Hepatocyte (in vitro differentiated cells): ENCODE results near the gene LUZP2. TPM values are rescaled to one million over a fixed set of nuclear protein-coding genes. Genes with fewer than 3 reads are reported as not detected.

Experiments used
- DNase-seq: peaks from one replicate; pipeline ENCODE4 v3.0.0-alpha.2; 2016; ENCODE audit warnings: low spot score
- H2AFZ ChIP-seq: fragments of 200-600 bp; sonication (generic); 2 replicates; pipeline ENCODE4 v1.6.0; 2016; ENCODE audit warnings: antibody characterized with exemption, mild to moderate bottlenecking
- H3K27ac ChIP-seq: fragments of 200-600 bp; sonication (generic); 2 replicates; pipeline ENCODE4 v1.5.1; 2016; ENCODE audit warnings: mild to moderate bottlenecking
- H3K27me3 ChIP-seq: fragments of 200-600 bp; sonication (generic); 2 replicates; pipeline ENCODE4 v1.6.1; 2016
- H3K36me3 ChIP-seq: fragments of 200-600 bp; sonication (generic); replicated peaks from 2 replicates; pipeline ENCODE4 v1.5.1; 2016; ENCODE audit warnings: low read depth; ENCODE audit not compliant: insufficient read depth
- H3K4me1 ChIP-seq: fragments of 200-600 bp; sonication (generic); 2 replicates; pipeline ENCODE4 v1.5.1; 2016; ENCODE audit warnings: mild to moderate bottlenecking, moderate library complexity; ENCODE audit not compliant: insufficient read depth
- H3K4me2 ChIP-seq: fragments of 200-600 bp; sonication (generic); 2 replicates; pipeline ENCODE4 v1.6.0; 2016
- H3K4me3 ChIP-seq: fragments of 200-600 bp; sonication (generic); 2 replicates; pipeline ENCODE4 v1.5.1; 2016; ENCODE audit warnings: mild to moderate bottlenecking
- H3K79me2 ChIP-seq: fragments of 200-600 bp; sonication (generic); 2 replicates; pipeline ENCODE4 v1.6.0; 2017; ENCODE audit warnings: mild to moderate bottlenecking
- H3K9me2 ChIP-seq: fragments of 200-600 bp; sonication (generic); replicated peaks from 2 replicates; pipeline ENCODE4 v1.6.0; 2017; ENCODE audit warnings: mild to moderate bottlenecking; ENCODE audit not compliant: insufficient read depth
- H3K9me3 ChIP-seq: fragments of 200-600 bp; sonication (generic); 2 replicates; pipeline ENCODE4 v1.5.1; 2016; ENCODE audit warnings: low read depth, mild to moderate bottlenecking
- H4K20me1 ChIP-seq: fragments of 200-600 bp; sonication (generic); 2 replicates; pipeline ENCODE4 v1.6.0; 2016; ENCODE audit warnings: mild to moderate bottlenecking; ENCODE audit not compliant: insufficient read depth, poor library complexity, severe bottlenecking
- CTCF ChIP-seq: fragments of 200-600 bp; sonication (generic); IDR thresholded peaks from 2 replicates; pipeline ENCODE4 v1.5.1; 2016; ENCODE audit warnings: antibody characterized with exemption, mild to moderate bottlenecking; ENCODE audit not compliant: poor library complexity
- EZH2 ChIP-seq: fragments of 200-600 bp; sonication (generic); IDR thresholded peaks from 2 replicates; pipeline ENCODE4 v1.6.1; 2016; ENCODE audit warnings: antibody characterized with exemption, mild to moderate bottlenecking, borderline replicate concordance
- EZH2phosphoT487 ChIP-seq: fragments of 200-600 bp; sonication (generic); IDR thresholded peaks from one replicate; pipeline ENCODE4 v1.6.1; 2018; ENCODE audit warnings: antibody characterized with exemption, mild to moderate bottlenecking, low read depth, moderate library complexity; ENCODE audit not compliant: unreplicated experiment, severe bottlenecking
- WGBS: methylation state at CpG from one replicate; pipeline ENCODE4 v1.1.6; 2016; ENCODE audit warnings: low lambda C conversion rate; ENCODE audit errors: missing lambda C conversion rate; 5-methylcytosine and 5-hydroxymethylcytosine counted together
- polyA plus RNA-seq: library from polyadenylated mRNA; unstranded; fragments of >200 nt; fragmentation: Nextera tagmentation; extraction: Ambion mirVana; gene quantifications from 2 replicates; pipeline ENCODE4 v1.2.1, GENCODE V29; 2016
- total RNA-seq: library from RNA; depleted of rRNA; stranded (reverse); fragments of >200 nt; gene quantifications from 2 replicates; pipeline ENCODE4 v1.2.3, GENCODE V29; 2014

Gene LUZP2
- total and polyA plus RNA-seq, 2 experiments from 2014 or later, result 2.2 to 7.9 TPM

- H3K36me3 ChIP-seq, result no peaks in the 10 kb centered on the region
- no peaks in the 10 kb centered on the region for H3K27me3 ChIP-seq
These were observed 129.1 kb downstream of the LUZP2 start for GRCh38 chr11:24625975-24626374.

DNA sequence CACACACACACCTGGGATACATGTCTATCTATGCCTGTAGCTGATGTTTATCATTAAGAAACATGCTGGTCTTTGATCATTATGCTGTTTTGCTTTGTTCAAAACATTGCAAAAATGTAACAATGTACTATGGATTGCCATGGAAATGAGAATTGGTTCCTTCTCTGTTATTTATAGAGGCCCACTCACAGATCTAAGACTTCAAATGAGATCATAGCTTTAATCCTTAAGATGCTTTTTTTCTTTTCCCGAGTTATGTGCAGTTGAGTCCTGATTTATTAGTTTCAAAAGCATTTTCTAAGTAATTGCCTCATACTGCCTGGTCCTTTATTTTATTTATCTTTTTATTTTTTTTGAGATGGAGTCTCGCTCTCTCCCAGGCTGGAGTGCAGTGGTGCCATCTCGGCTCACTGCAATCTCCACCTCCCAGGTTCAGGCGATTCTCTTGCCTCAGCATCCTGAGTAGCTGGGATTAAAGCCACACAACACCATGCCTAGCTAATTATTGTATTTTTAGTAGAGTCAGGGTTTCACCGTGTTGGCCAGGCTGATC, 131.4 kb downstream of the LUZP2 start:
- Histone ChIP-seq H3K27me3 (no peaks in the 10 kb centered on the region), H3K4me2 (no peak overlapping the region), H3K36me3 (no peaks in the 10 kb centered on the region), H4K20me1 (no peaks in the 10 kb centered on the region), H3K4me3 (no peak overlapping the region), H3K27ac (no peak overlapping the region), H3K79me2 (no peaks in the 10 kb centered on the region), H3K4me1 (no peaks in the 10 kb centered on the region), H2AFZ (no peak overlapping the region), H3K9me3 (no peaks in the 10 kb centered on the region), H3K9me2 (no peaks in the 10 kb centered on the region)
- TF ChIP-seq EZH2, result no peak
- TF ChIP-seq CTCF, result no peak
- TF ChIP-seq EZH2phosphoT487, result no peak
- 79% methylated on average over 5 of the region's 5 CpGs for WGBS
- DNase-seq, result no peak

More at GRCh38 chr11:24625975-24626374, 129.1 kb downstream of the LUZP2 start:
- WGBS, result 82% methylated on average over 1 of the region's 1 CpG
- Histone ChIP-seq H2AFZ (no peak overlapping the region), H3K27ac (no peak overlapping the region), H3K9me3 (no peaks in the 10 kb centered on the region), H3K9me2 (no peaks in the 10 kb centered on the region), H4K20me1 (no peaks in the 10 kb centered on the region), H3K79me2 (no peaks in the 10 kb centered on the region), H3K4me2 (no peak overlapping the region), H3K4me1 (no peaks in the 10 kb centered on the region), H3K4me3 (no peak overlapping the region)
- DNase-seq, result no peak
- no peak for TF ChIP-seq EZH2phosphoT487
- TF ChIP-seq EZH2, result no peak
- TF ChIP-seq CTCF, result no peak

- TF ChIP-seq CTCF (no peak), EZH2phosphoT487 (no peak), EZH2 (no peak)
- H4K20me1 ChIP-seq, result no peaks in the 10 kb centered on the region
- no peaks in the 10 kb centered on the region for H3K9me3 ChIP-seq
- no peak overlapping the region for H3K4me3 ChIP-seq
- H3K4me2 ChIP-seq, result no peak overlapping the region
- 77% methylated on average over 4 of the region's 4 CpGs for WGBS
- DNase-seq, result no peak
- no peaks in the 10 kb centered on the region for H3K27me3 ChIP-seq
- H3K79me2 ChIP-seq, result no peaks in the 10 kb centered on the region
- H3K27ac ChIP-seq, result no peak overlapping the region
- no peak overlapping the region for H2AFZ ChIP-seq
- H3K36me3 ChIP-seq, result no peaks in the 10 kb centered on the region
- H3K4me1 ChIP-seq, result no peaks in the 10 kb centered on the region
- H3K9me2 ChIP-seq, result no peaks in the 10 kb centered on the region
These were observed 137.8 kb downstream of the LUZP2 start for GRCh38 chr11:24634606-24635160.
